Measurements from ENCODE around the gene CWF19L2. TPM values are rescaled to one million over a fixed set of nuclear protein-coding genes. Genes with fewer than 3 reads are reported as not detected.
A peak's percentile ranks its signal among the peaks of the same experiment; 100 is the strongest.
"Not testable (repeated sequence)": the region's sequence is repeated elsewhere in the genome, so short reads cannot be mapped to it uniquely, and the experiment has no call there.

Gene CWF19L2
- total RNA-seq, 1 donor from 2014 or later: 7.5 TPM

DNA sequence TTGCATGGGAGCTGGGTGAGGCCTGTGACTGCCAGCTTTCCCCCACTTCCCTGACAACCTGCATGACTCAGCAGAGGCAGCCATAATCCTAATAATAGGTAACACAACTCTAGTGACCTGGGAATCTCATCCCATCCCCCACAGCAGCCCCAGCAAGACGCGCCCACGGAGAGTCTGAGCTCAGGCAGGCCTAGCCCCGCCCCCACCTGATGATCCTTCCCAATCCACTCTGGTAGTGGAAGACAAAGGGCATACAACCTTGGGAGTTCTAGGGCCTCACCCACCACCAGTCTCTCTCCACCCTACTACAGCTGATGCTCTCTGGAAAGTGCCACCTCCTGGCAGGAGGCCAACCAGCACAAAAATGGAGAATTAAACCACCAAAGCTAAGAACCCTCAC lies 60.3 kb downstream of the CWF19L2 start:
- DNase-seq (ENCODE audit: low read depth): no peak
- no peak overlapping the region for H3K4me3 ChIP-seq (ENCODE audit: low read depth, low read length)
- TF ChIP-seq CTCF (conservative IDR thresholded peaks at IDR 0.05; ENCODE audit: low read depth, low read length): no peak

GRCh38 chr11:107392611-107393010 lies 65.0 kb downstream of the CWF19L2 start:
- H3K4me3 ChIP-seq (ENCODE audit: low read depth, low read length): no peak overlapping the region
- no peak for DNase-seq (ENCODE audit: low read depth)
- TF ChIP-seq CTCF (conservative IDR thresholded peaks at IDR 0.05; ENCODE audit: low read depth, low read length): no peak

- not testable (repeated sequence) for DNase-seq (ENCODE audit: low read depth); H3K4me3 ChIP-seq (ENCODE audit: low read depth, low read length)
Measured at GRCh38 chr11:107390701-107391100, 66.9 kb downstream of the CWF19L2 start.

GRCh38 chr11:107387666-107388065 lies 70.0 kb downstream of the CWF19L2 start:
- no peak for TF ChIP-seq CTCF (conservative IDR thresholded peaks at IDR 0.05; ENCODE audit: low read depth, low read length)
- H3K4me3 ChIP-seq (ENCODE audit: low read depth, low read length): no peak overlapping the region
- no peak for DNase-seq (ENCODE audit: low read depth)

GRCh38 chr11:107385361-107385981 lies 72.2 kb downstream of the CWF19L2 start:
- DNase-seq (ENCODE audit: low read depth): peak; percentile 18
- H3K4me3 ChIP-seq (ENCODE audit: low read depth, low read length): no peak overlapping the region
- TF ChIP-seq CTCF (conservative IDR thresholded peaks at IDR 0.05; ENCODE audit: low read depth, low read length): no peak

GRCh38 chr11:107384144-107384852 lies 73.3 kb downstream of the CWF19L2 start:
- DNase-seq (ENCODE audit: low read depth): no peak
- H3K4me3 ChIP-seq (ENCODE audit: low read depth, low read length): no peak overlapping the region
- TF ChIP-seq CTCF (conservative IDR thresholded peaks at IDR 0.05; ENCODE audit: low read depth, low read length): no peak

DNA sequence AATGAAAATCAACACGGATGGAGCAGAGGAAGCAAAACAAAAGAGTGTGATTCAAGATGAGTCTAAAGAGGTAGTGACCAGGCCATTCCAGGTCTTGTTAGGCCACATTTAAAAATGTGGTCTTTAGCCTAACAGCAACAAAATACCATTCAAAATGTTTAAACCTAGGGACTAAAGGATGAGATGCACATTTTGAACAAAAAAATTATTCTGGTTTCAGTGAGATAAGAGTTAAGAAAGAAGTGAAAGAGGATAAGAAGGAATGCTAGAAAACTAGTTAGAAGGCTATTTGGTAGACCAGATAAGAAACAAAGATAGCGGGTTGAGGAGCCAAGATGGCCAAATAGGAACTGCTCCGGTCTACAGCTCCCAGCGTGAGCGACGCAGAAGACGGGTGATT lies 85.2 kb downstream of the CWF19L2 start:
- DNase-seq (ENCODE audit: low read depth): no peak
- no peak overlapping the region for H3K4me3 ChIP-seq (ENCODE audit: low read depth, low read length)
- no peak for TF ChIP-seq CTCF (conservative IDR thresholded peaks at IDR 0.05; ENCODE audit: low read depth, low read length)

Data from epithelial cell of proximal tubule (primary cell).